B cell (primary cell): ENCODE measurements around the gene PDZD2. TPM values are rescaled to one million over a fixed set of nuclear protein-coding genes. Genes with fewer than 3 reads are reported as not detected.
"Not testable (repeated sequence)": the region's sequence is repeated elsewhere in the genome, so short reads cannot be mapped to it uniquely, and the experiment has no call there.

Source experiments
- ATAC-seq: fragments of 200-7000 bp; cut with Tn5 transposase; one replicate; pipeline ENCODE4 v1.10.0; 2021; ENCODE audit warnings: low read depth, mild to moderate bottlenecking, moderate number of reproducible peaks, moderate library complexity
- CTCF ChIA-PET: fragments of 350-600 bp; sonication (Branson Sonifier 250); formaldehyde crosslinking; loops from one replicate; lab custom pipeline; 2021; ENCODE audit warnings: antibody characterized with exemption, inconsistent platforms; lab: Charles Lee
- POLR2A ChIA-PET: fragments of 350-600 bp; sonication (Branson Sonifier 250); formaldehyde crosslinking; loops from one replicate; lab custom pipeline; 2021; ENCODE audit warnings: antibody characterized with exemption; lab: Charles Lee
- DNase-seq: peaks from one replicate; pipeline ENCODE4 v3.0.0; 2013
- H2AFZ ChIP-seq: 2 replicates; pipeline ENCODE4 v1.6.1; 2012; ENCODE audit warnings: mild to moderate bottlenecking, low read depth, low read length; ENCODE audit not compliant: insufficient read depth, poor library complexity, severe bottlenecking
- H3K27ac ChIP-seq, 2 donors: 1 replicate in 1 of 2; 2 replicates in 1 of 2; pipeline ENCODE4 v1.5.1; 2012 to 2013; ENCODE audit warnings: low read length in 2 of 2, mild to moderate bottlenecking in 2 of 2, moderate library complexity in 1 of 2
- H3K27me3 ChIP-seq, 4 experiments: fragments of 200-600 bp in 1 of 4; sonication (generic) in 1 of 4; replicated peaks in 1 of 4; 1 replicate in 2 of 4; 2 replicates in 2 of 4; pipeline versions ENCODE4 v1.6.1 to v1.7.0; 2013 to 2016; ENCODE audit warnings: low read length in 3 of 4, mild to moderate bottlenecking in 2 of 4, mixed read lengths in 1 of 4, moderate library complexity in 1 of 4; ENCODE audit not compliant: insufficient read depth in 4 of 4, control insufficient read depth in 3 of 4; ENCODE audit errors: control extremely low read depth in 1 of 4
- H3K36me3 ChIP-seq, 2 experiments: replicated peaks in 1 of 2; 1 replicate in 1 of 2; 2 replicates in 1 of 2; pipeline versions ENCODE4 v1.6.1 to v1.7.1; 2013; ENCODE audit warnings: low read length in 1 of 2; ENCODE audit not compliant: insufficient read depth in 2 of 2, control insufficient read depth in 1 of 2; ENCODE audit errors: control extremely low read depth in 1 of 2, extremely low read depth in 1 of 2
- H3K4me1 ChIP-seq, 2 donors: fragments of 200-600 bp in 1 of 2; sonication (generic) in 1 of 2; 1 replicate in 1 of 2; 2 replicates in 1 of 2; pipeline versions ENCODE4 v1.5.1 to v1.6.1; 2013 to 2017; ENCODE audit warnings: low read length in 2 of 2; ENCODE audit not compliant: control insufficient read depth in 2 of 2, insufficient read depth in 2 of 2
- H3K4me2 ChIP-seq: replicated peaks from 2 replicates; pipeline ENCODE3; 2012; ENCODE audit warnings: mild to moderate bottlenecking, low read depth, low read length; ENCODE audit not compliant: poor library complexity, severe bottlenecking
- H3K4me3 ChIP-seq, 5 experiments: fragments of 200-600 bp in 1 of 5; sonication (generic) in 1 of 5; 1 replicate in 3 of 5; 2 replicates in 2 of 5; pipeline versions ENCODE4 v1.5.1 to v1.7.0; 2011 to 2016; ENCODE audit warnings: low read length in 4 of 5, mild to moderate bottlenecking in 4 of 5, low read depth in 2 of 5, control low read depth in 1 of 5, moderate library complexity in 1 of 5; ENCODE audit not compliant: insufficient read depth in 1 of 5; ENCODE audit errors: control extremely low read depth in 1 of 5, extremely low read depth in 1 of 5
- H3K79me2 ChIP-seq: fragments of 200-600 bp; sonication (generic); one replicate; pipeline ENCODE4 v1.6.0; 2016; ENCODE audit warnings: low read length; ENCODE audit not compliant: control insufficient read depth, insufficient read depth
- H3K9ac ChIP-seq: fragments of 200-600 bp; sonication (generic); 2 replicates; pipeline ENCODE4 v1.6.1; 2017; ENCODE audit warnings: mild to moderate bottlenecking, low read length, moderate library complexity
- H3K9me3 ChIP-seq, 3 donors: one replicate each; pipeline versions ENCODE4 v1.6.1 to v1.7.1; 2013; ENCODE audit warnings: low read length in 2 of 3; ENCODE audit not compliant: control insufficient read depth in 2 of 3, insufficient read depth in 1 of 3; ENCODE audit errors: control extremely low read depth in 1 of 3
- H4K20me1 ChIP-seq: 2 replicates; pipeline ENCODE4 v1.6.0; 2012; ENCODE audit warnings: mild to moderate bottlenecking, low read length; ENCODE audit not compliant: insufficient read depth, control insufficient read depth, poor library complexity, severe bottlenecking
- H3K27ac Mint-ChIP-seq: one replicate; pipeline ENCODE4 v1.8.0; 2021; ENCODE audit warnings: mixed read lengths
- H3K27me3 Mint-ChIP-seq: one replicate; pipeline ENCODE4 v1.8.0; 2021; ENCODE audit warnings: mixed read lengths
- H3K4me1 Mint-ChIP-seq: one replicate; pipeline ENCODE4 v1.8.0; 2021; ENCODE audit warnings: mixed read lengths
- H3K4me3 Mint-ChIP-seq: one replicate; pipeline ENCODE4 v1.8.0; 2021; ENCODE audit warnings: mixed read lengths
- H3K9me3 Mint-ChIP-seq: one replicate; pipeline ENCODE4 v1.8.0; 2022; ENCODE audit warnings: mixed read lengths; ENCODE audit not compliant: insufficient read depth
- CTCF ChIP-seq: fragments of 200-600 bp; IDR thresholded peaks from one replicate; pipeline ENCODE4 v1.8.0; 2022; ENCODE audit warnings: antibody characterized with exemption, mild to moderate bottlenecking
- EZH2 ChIP-seq: IDR thresholded peaks from 2 replicates; pipeline ENCODE4 v1.6.1; 2012; ENCODE audit warnings: borderline replicate concordance, low read depth, mild to moderate bottlenecking, moderate library complexity, low read length; ENCODE audit not compliant: insufficient read depth, poor library complexity, severe bottlenecking
- WGBS: methylation state at CpG from one replicate; pipeline ENCODE4 v1.1.5; 2013; ENCODE audit warnings: missing lambda C conversion rate; ENCODE audit not compliant: insufficient coverage; 5-methylcytosine and 5-hydroxymethylcytosine counted together
- intact Hi-C: fragments of 100-400 bp; cut with micrococcal nuclease; formaldehyde crosslinking; loops from one replicate; pipeline ENCODE4 v1.10.0; 2022
- polyA plus RNA-seq: library from polyadenylated mRNA; depleted of rRNA; stranded (reverse); fragments of >200 nt; gene quantifications from 2 replicates; pipeline ENCODE4 v1.2.3, GENCODE V29; 2012
- total RNA-seq, 2 donors: library from RNA; stranded (reverse); fragments of 120-200 nt in 1 of 2; gene quantifications; 1 replicate in 1 of 2; 2 replicates in 1 of 2; pipeline versions ENCODE4 v1.2.3 to v1.2.4, GENCODE V29; 2013 to 2022

The PDZD2 gene
- total and polyA plus RNA-seq, 2 donors (not counting 1 experiment from before 2014, with no cell fraction given), result not detected

- H3K4me3 Mint-ChIP-seq, CTCF ChIA-PET, H3K9me3 Mint-ChIP-seq, H3K4me2 ChIP-seq, H3K4me1 ChIP-seq, H4K20me1 ChIP-seq, ATAC-seq, H3K27me3 Mint-ChIP-seq, H3K9ac ChIP-seq, POLR2A ChIA-PET, H3K4me1 Mint-ChIP-seq, intact Hi-C loops, H3K27ac ChIP-seq, H3K4me3 ChIP-seq, H2AFZ ChIP-seq, H3K36me3 ChIP-seq, H3K27me3 ChIP-seq, H3K79me2 ChIP-seq, H3K27ac Mint-ChIP-seq, DNase-seq: not testable (repeated sequence)
- H3K9me3 ChIP-seq, result peaks cover 0 to 15% (median 0%) of the 10 kb centered on the region in 3 donors
- 96% methylated on average over 31 of the region's 31 CpGs for WGBS
These were observed 401.3 kb downstream of the PDZD2 start for GRCh38 chr5:32040181-32040695.

- Histone ChIP-seq H3K4me2 (no peak overlapping the region), H3K27ac (no peak overlapping the region), H3K9ac (no peak overlapping the region), H2AFZ (no peak overlapping the region), H4K20me1 (no peaks in the 10 kb centered on the region), H3K79me2 (no peaks in the 10 kb centered on the region), H3K9me3 (peaks cover 0 to 15% (median 0%) of the 10 kb centered on the region in 3 donors), H3K27me3 (no peaks in the 10 kb centered on the region), H3K4me1 (no peaks in the 10 kb centered on the region), H3K36me3 (no peaks in the 10 kb centered on the region), H3K4me3 (no peak overlapping the region)
- intact Hi-C loops, result no loop called here
- ChIA-PET POLR2A (no interaction called here), CTCF (no interaction called here)
- Mint-ChIP-seq H3K27ac (no peak overlapping the region), H3K27me3 (no peaks in the 10 kb centered on the region), H3K9me3 (no peaks in the 10 kb centered on the region), H3K4me1 (no peaks in the 10 kb centered on the region), H3K4me3 (no peak overlapping the region)
- WGBS, result 75% methylated on average over 7 of the region's 7 CpGs
- TF ChIP-seq CTCF (no peak), EZH2 (no peak)
- DNase-seq, result no peak
- ATAC-seq, result no peak
These were observed 403.6 kb downstream of the PDZD2 start for GRCh38 chr5:32042551-32042961.
